HG02981 (cell line): ENCODE data around the gene TLE5.
"Not testable (repeated sequence)": the region's sequence is repeated elsewhere in the genome, so short reads cannot be mapped to it uniquely, and the experiment has no call there.

Experiments
- ATAC-seq: cut with Tn5 transposase; IDR thresholded peaks from one replicate; pipeline ENCODE4 v1.9.1; 2021; ENCODE audit warnings: mild to moderate bottlenecking, moderate library complexity; ENCODE audit not compliant: unreplicated experiment

Gene TLE5

GRCh38 chr19:3027981-3028304, 34.4 kb downstream of the TLE5 start:
- ATAC-seq, result no peak

- ATAC-seq, result no peak
These were observed 35.0 kb downstream of the TLE5 start for GRCh38 chr19:3027292-3027691.

GRCh38 chr19:3026768-3027167, 35.5 kb downstream of the TLE5 start:
- ATAC-seq, result no peak

- ATAC-seq, result no peak
These were observed 36.8 kb downstream of the TLE5 start for GRCh38 chr19:3025549-3025886.

- no peak for ATAC-seq
These were observed 37.3 kb downstream of the TLE5 start for GRCh38 chr19:3024870-3025548.

GRCh38 chr19:3024509-3024869, 37.8 kb downstream of the TLE5 start:
- no peak for ATAC-seq

- no peak for ATAC-seq
These were observed 41.9 kb downstream of the TLE5 start for GRCh38 chr19:3020321-3020960.

- no peak for ATAC-seq
These were observed 43.0 kb downstream of the TLE5 start for GRCh38 chr19:3019211-3019854.

- no peak for ATAC-seq
These were observed 44.4 kb downstream of the TLE5 start for GRCh38 chr19:3017923-3018322.

- ATAC-seq, result no peak
These were observed 46.9 kb downstream of the TLE5 start for GRCh38 chr19:3015126-3016057.

GRCh38 chr19:3014135-3014534, 48.2 kb downstream of the TLE5 start:
- ATAC-seq, result no peak

GRCh38 chr19:3013263-3013725, 49.0 kb downstream of the TLE5 start:
- no peak for ATAC-seq

GRCh38 chr19:3012621-3013262, 49.6 kb downstream of the TLE5 start:
- no peak for ATAC-seq

GRCh38 chr19:3012059-3012458, 50.2 kb downstream of the TLE5 start:
- ATAC-seq, result not testable (repeated sequence)

GRCh38 chr19:3010871-3011270, 51.4 kb downstream of the TLE5 start:
- no peak for ATAC-seq

GRCh38 chr19:3008994-3009393, 53.3 kb downstream of the TLE5 start:
- ATAC-seq, result no peak

- no peak for ATAC-seq
These were observed 54.3 kb downstream of the TLE5 start for GRCh38 chr19:3007975-3008374.

- no peak for ATAC-seq
These were observed 56.1 kb downstream of the TLE5 start for GRCh38 chr19:3006075-3006767.

GRCh38 chr19:3005345-3005744, 57.0 kb downstream of the TLE5 start:
- no peak for ATAC-seq

- no peak for ATAC-seq
These were observed 57.8 kb downstream of the TLE5 start for GRCh38 chr19:3004522-3004921.
